Activated CD8-positive, alpha-beta T cell treated with anti-CD3 and anti-CD28 coated beads for 36 hours (primary cell): ENCODE measurements around the gene PPP1R12A. TPM values are rescaled to one million over a fixed set of nuclear protein-coding genes. Genes with fewer than 3 reads are reported as not detected.
"Not testable (repeated sequence)": the region's sequence is repeated elsewhere in the genome, so short reads cannot be mapped to it uniquely, and the experiment has no call there.

ENCODE experiments used
- ATAC-seq: fragments of 200-7000 bp; cut with Tn5 transposase; one replicate; pipeline ENCODE4 v1.10.0; 2021; ENCODE audit warnings: mild to moderate bottlenecking, moderate library complexity
- CTCF ChIA-PET: fragments of 350-600 bp; sonication (Branson Sonifier 250); formaldehyde crosslinking; loops from one replicate; lab custom pipeline; 2021; ENCODE audit warnings: antibody characterized with exemption; lab: Charles Lee
- POLR2A ChIA-PET: fragments of 350-600 bp; sonication (Branson Sonifier 250); formaldehyde crosslinking; loops from one replicate; lab custom pipeline; 2021; ENCODE audit warnings: antibody characterized with exemption; lab: Charles Lee
- DNase-seq: peaks from one replicate; pipeline ENCODE4 v3.0.0-alpha.2; 2020
- H3K27ac Mint-ChIP-seq: one replicate; pipeline ENCODE4 v1.8.0; 2021; ENCODE audit warnings: mild to moderate bottlenecking, mixed read lengths
- H3K27me3 Mint-ChIP-seq: one replicate; pipeline ENCODE4 v1.8.0; 2021; ENCODE audit warnings: mixed read lengths
- H3K36me3 Mint-ChIP-seq: one replicate; pipeline ENCODE4 v1.8.0; 2021; ENCODE audit warnings: low read depth, mixed read lengths
- H3K4me1 Mint-ChIP-seq: one replicate; pipeline ENCODE4 v1.8.0; 2021; ENCODE audit warnings: low read depth, mixed read lengths
- H3K4me3 Mint-ChIP-seq: one replicate; pipeline ENCODE4 v1.8.0; 2021; ENCODE audit warnings: mild to moderate bottlenecking, moderate library complexity, mixed read lengths
- H3K9me3 Mint-ChIP-seq: one replicate; pipeline ENCODE4 v1.8.0; 2021; ENCODE audit warnings: mixed read lengths
- CTCF ChIP-seq: fragments of 200-600 bp; IDR thresholded peaks from one replicate; pipeline ENCODE4 v1.8.0; 2022; ENCODE audit warnings: antibody characterized with exemption, mild to moderate bottlenecking
- intact Hi-C: fragments of 100-400 bp; cut with micrococcal nuclease; formaldehyde crosslinking; loops from one replicate; pipeline ENCODE4 v1.10.0; 2022
- total RNA-seq, 2 experiments: library from RNA; stranded (reverse); gene quantifications; one replicate each; pipeline ENCODE4 v1.2.3, GENCODE V29; 2021

Gene PPP1R12A
- total RNA-seq, 2 experiments from 2014 or later: 56.6 to 57.8 TPM

- no peaks in the 10 kb centered on the region for H3K27me3 Mint-ChIP-seq
- ATAC-seq (no peak), DNase-seq (no peak)
- no peak for TF ChIP-seq CTCF
- intact Hi-C loops: no loop called here
- no peaks in the 10 kb centered on the region for H3K9me3 Mint-ChIP-seq
- ChIA-PET CTCF (interaction anchor here (1.1 kb wide), 1 partner anchor 12 kb away, joined by 4 read pairs; no protein-coding TSS in a partner anchor), POLR2A (no interaction called here)
- H3K27ac Mint-ChIP-seq: no peak overlapping the region
- H3K4me3 Mint-ChIP-seq: no peak overlapping the region
- H3K36me3 Mint-ChIP-seq: no peaks in the 10 kb centered on the region
- no peaks in the 10 kb centered on the region for H3K4me1 Mint-ChIP-seq
Observed at GRCh38 chr12:79978692-79979091, 43.8 kb upstream of the PPP1R12A start.

GRCh38 chr12:79977856-79978460 is 43.1 kb upstream of the PPP1R12A start:
- H3K27me3 Mint-ChIP-seq, H3K4me1 Mint-ChIP-seq, H3K27ac Mint-ChIP-seq, ATAC-seq, H3K36me3 Mint-ChIP-seq, H3K9me3 Mint-ChIP-seq, DNase-seq, intact Hi-C loops, H3K4me3 Mint-ChIP-seq, POLR2A ChIA-PET: not testable (repeated sequence)
- CTCF ChIA-PET: interaction anchor here (1.1 kb wide), 1 partner anchor 12 kb away, joined by 4 read pairs; no protein-coding TSS in a partner anchor

GRCh38 chr12:79975143-79975542 is 40.2 kb upstream of the PPP1R12A start:
- H3K36me3 Mint-ChIP-seq: no peaks in the 10 kb centered on the region

GRCh38 chr12:79973801-79974200 is 38.9 kb upstream of the PPP1R12A start:
- H3K36me3 Mint-ChIP-seq: no peaks in the 10 kb centered on the region
- H3K4me1 Mint-ChIP-seq: no peaks in the 10 kb centered on the region
- H3K27me3 Mint-ChIP-seq: no peaks in the 10 kb centered on the region
- no peak overlapping the region for H3K4me3 Mint-ChIP-seq
- ChIA-PET CTCF (interaction anchor here (1.3 kb wide), 1 partner anchor 87 kb away, joined by 3 read pairs; no protein-coding TSS in a partner anchor), POLR2A (no interaction called here)
- ATAC-seq (no peak), DNase-seq (no peak)
- no peak overlapping the region for H3K27ac Mint-ChIP-seq
- TF ChIP-seq CTCF: no peak
- no peaks in the 10 kb centered on the region for H3K9me3 Mint-ChIP-seq
- intact Hi-C loops: no loop called here

More at GRCh38 chr12:79975143-79975542, 40.2 kb upstream of the PPP1R12A start:
- ATAC-seq: no peak
- intact Hi-C loops: no loop called here
- no peak for TF ChIP-seq CTCF
- ChIA-PET CTCF (interaction anchor here (0.6 to 1.4 kb wide), 2 partner anchors 15 to 49 kb away, joined by 3 read pairs; no protein-coding TSS in a partner anchor), POLR2A (no interaction called here)
- H3K4me3 Mint-ChIP-seq: no peak overlapping the region
- no peaks in the 10 kb centered on the region for H3K27me3 Mint-ChIP-seq
- no peaks in the 10 kb centered on the region for H3K9me3 Mint-ChIP-seq
- H3K27ac Mint-ChIP-seq: no peak overlapping the region
- H3K4me1 Mint-ChIP-seq: no peaks in the 10 kb centered on the region
- DNase-seq: no peak

- Mint-ChIP-seq H3K4me3 (no peak overlapping the region), H3K36me3 (no peaks in the 10 kb centered on the region)
- POLR2A ChIA-PET: no interaction called here
Observed at GRCh38 chr12:79964100-79964627, 29.3 kb upstream of the PPP1R12A start.

More at GRCh38 chr12:79964100-79964627, 29.3 kb upstream of the PPP1R12A start:
- CTCF ChIA-PET: no interaction called here
- peaks cover 7% of the 10 kb centered on the region for H3K27me3 Mint-ChIP-seq
- TF ChIP-seq CTCF: no peak
- DNase-seq: no peak
- intact Hi-C loops: no loop called here
- no peaks in the 10 kb centered on the region for H3K4me1 Mint-ChIP-seq
- H3K27ac Mint-ChIP-seq: no peak overlapping the region
- H3K9me3 Mint-ChIP-seq: no peaks in the 10 kb centered on the region
- no peak for ATAC-seq
